ENCODE results near the gene SYVN1. TPM values are rescaled to one million over a fixed set of nuclear protein-coding genes. Genes with fewer than 3 reads are reported as not detected.
A peak's percentile ranks its signal among the peaks of the same experiment; 100 is the strongest.

Gene SYVN1
- total RNA-seq, 2 donors from 2014 or later: 80.6 to 81.1 TPM

DNA sequence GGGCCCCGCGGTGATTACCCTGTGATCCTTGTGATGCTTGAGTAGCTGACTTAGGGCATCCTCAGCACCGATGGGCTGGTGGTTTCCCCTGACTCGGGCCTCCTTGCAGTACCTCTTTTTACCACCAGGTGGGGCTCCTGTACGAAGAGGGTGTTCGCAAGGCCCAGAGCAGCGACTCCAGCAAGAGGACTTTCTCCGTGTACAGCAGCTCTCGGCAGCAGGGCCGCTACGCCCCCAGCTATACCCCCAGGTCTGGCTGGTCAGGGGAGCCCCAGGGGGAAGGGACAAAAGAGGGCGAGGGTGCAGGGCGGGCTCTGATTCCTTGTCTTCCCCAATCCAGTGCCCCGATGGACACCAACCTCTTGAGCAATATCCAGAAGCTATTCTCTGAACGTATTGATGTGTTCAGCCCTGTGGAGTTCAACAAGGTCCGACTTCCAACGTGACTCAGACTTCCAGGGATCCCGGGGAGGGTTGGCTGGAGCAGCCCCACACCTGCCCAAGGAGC, 23.9 kb downstream of the SYVN1 start:
- DNase-seq (peak; percentile 85 to 100 (median 86)), ATAC-seq (peak; percentile 69)
- no peaks in the 10 kb centered on the region for H3K27me3 Mint-ChIP-seq
- H3K9me3 ChIP-seq (ENCODE audit: control insufficient read depth, low read length, poor library complexity, severe bottlenecking): no peaks in the 10 kb centered on the region
- peak overlapping the region; percentile 97 for H3K27ac Mint-ChIP-seq
- H3K36me3 Mint-ChIP-seq (ENCODE audit: low read depth): peaks cover 3% of the 10 kb centered on the region
- peak overlapping the region; percentile 68 for H3K4me3 Mint-ChIP-seq
- peaks cover 24% of the 10 kb centered on the region for H3K4me1 Mint-ChIP-seq

DNA sequence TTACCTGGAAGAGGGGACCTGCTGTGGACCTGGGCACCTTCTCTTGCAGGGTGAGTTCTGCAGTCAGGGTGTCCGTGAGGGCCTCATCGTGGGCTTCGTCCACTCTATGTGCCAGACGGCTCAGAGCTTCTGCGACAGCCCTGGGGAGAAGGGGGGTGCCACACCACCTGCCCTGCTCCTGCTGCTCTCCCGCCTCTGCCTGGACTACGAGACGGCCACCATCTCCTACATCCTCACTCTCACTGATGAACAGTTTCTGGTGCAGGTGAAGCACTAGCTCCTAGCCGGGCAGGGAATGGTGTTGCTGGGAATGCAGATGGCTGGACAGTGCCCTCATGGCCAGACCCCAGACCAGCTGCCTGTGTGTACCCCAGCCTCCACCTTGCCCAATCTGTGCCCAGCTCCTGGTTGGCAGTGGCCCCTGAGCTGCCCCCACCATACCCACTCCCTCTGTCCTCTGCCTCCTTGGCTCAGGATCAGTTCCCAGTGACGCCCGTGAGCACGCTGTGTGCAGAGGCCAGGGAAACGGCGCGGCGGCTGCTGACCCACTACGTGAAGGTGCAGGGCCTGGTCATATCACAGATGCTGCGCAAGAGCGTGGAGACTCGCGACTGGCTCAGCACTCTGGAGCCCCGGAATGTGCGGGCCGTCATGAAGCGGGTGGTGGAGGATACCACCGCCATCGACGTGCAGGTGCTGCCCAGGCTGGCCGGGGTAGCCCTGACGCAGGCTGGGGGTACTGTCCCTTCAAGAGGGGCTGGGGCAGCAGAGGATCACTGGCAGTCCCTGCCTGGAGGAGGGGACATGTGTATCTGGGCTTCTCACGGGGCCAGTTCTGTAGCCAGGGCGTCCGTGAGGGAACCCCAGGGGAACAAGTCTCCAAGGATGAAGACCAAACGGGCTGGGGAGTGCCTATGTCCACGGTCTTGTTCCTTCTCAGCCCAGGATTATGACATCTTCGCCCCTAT, 24.8 kb downstream of the SYVN1 start:
- peak overlapping the region; percentile 47 for H3K4me3 Mint-ChIP-seq
- peak overlapping the region; percentile 97 for H3K27ac Mint-ChIP-seq
- peaks cover 3% of the 10 kb centered on the region for H3K36me3 Mint-ChIP-seq (ENCODE audit: low read depth)
- ATAC-seq (no peak), DNase-seq (no peak)
- no peaks in the 10 kb centered on the region for H3K9me3 ChIP-seq (ENCODE audit: control insufficient read depth, low read length, poor library complexity, severe bottlenecking)
- peaks cover 27% of the 10 kb centered on the region for H3K4me1 Mint-ChIP-seq
- no peaks in the 10 kb centered on the region for H3K27me3 Mint-ChIP-seq

DNA sequence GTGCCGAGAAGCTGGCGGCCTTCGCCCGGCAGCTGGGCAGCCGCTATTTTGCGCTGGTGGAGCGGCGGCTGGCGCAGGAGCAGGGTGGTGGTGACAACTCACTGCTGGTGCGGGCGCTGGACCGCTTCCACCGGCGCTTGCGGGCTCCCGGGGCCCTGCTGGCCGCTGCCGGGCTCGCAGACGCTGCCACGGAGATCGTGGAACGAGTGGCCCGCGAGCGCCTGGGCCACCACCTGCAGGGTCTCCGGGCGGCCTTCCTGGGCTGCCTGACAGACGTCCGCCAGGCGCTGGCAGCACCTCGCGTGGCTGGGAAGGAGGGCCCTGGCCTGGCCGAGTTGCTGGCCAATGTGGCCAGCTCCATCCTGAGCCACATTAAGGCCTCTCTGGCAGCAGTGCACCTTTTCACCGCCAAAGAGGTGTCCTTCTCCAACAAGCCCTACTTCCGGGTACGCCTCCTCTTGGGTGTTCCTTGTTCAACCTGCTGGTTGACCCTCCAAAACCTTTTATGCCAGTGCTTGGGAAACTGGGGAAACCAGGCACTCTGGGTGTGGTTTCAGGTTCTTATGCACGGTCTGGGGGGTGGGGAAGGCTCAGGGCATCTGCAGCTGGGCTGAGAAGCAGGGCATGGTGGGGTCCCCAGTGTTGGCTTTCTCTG, 25.7 kb downstream of the SYVN1 start:
- ATAC-seq: no peak
- H3K4me1 Mint-ChIP-seq: peaks cover 28% of the 10 kb centered on the region

DNA sequence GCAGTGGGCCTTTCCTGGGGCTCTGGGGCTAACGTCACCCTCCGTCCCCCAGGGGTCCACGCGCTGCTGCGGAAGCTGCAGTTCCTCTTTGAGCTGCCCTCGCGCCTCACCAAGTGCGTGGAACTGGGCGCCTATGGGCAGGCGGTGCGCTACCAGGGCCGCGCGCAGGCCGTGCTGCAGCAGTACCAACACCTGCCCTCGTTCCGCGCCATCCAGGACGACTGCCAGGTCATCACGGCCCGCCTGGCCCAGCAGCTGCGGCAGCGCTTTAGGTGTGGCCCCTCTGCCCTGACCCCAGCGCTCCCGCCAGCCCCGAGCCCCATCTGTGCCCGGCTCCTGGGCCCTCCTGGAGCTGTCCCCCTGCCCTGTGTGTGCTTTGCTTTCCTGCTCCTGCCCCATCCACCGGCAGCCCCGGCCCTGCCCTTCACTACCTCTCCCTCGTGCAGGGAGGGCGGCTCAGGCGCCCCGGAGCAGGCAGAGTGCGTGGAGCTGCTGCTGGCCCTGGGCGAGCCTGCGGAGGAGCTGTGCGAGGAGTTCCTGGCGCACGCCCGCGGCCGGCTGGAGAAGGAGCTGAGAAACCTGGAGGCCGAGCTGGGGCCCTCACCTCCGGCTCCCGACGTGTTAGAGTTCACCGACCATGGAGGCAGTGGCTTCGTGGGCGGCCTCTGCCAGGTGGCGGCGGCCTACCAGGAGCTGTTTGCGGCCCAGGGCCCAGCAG, 26.4 kb downstream of the SYVN1 start:
- H3K4me3 Mint-ChIP-seq: no peak overlapping the region
- H3K9me3 ChIP-seq (ENCODE audit: control insufficient read depth, low read length, poor library complexity, severe bottlenecking): no peaks in the 10 kb centered on the region
- DNase-seq (no peak), ATAC-seq (no peak)
- no peaks in the 10 kb centered on the region for H3K27me3 Mint-ChIP-seq
- peaks cover 3% of the 10 kb centered on the region for H3K36me3 Mint-ChIP-seq (ENCODE audit: low read depth)
- H3K27ac Mint-ChIP-seq: no peak overlapping the region
- peaks cover 27% of the 10 kb centered on the region for H3K4me1 Mint-ChIP-seq

More for the DNA sequence above, 25.7 kb downstream of the SYVN1 start:
- no peak for DNase-seq
- no peaks in the 10 kb centered on the region for H3K9me3 ChIP-seq (ENCODE audit: control insufficient read depth, low read length, poor library complexity, severe bottlenecking)
- Mint-ChIP-seq H3K27me3 (no peaks in the 10 kb centered on the region), H3K27ac (no peak overlapping the region), H3K36me3 (ENCODE audit: low read depth) (peaks cover 3% of the 10 kb centered on the region), H3K4me3 (no peak overlapping the region)

DNA sequence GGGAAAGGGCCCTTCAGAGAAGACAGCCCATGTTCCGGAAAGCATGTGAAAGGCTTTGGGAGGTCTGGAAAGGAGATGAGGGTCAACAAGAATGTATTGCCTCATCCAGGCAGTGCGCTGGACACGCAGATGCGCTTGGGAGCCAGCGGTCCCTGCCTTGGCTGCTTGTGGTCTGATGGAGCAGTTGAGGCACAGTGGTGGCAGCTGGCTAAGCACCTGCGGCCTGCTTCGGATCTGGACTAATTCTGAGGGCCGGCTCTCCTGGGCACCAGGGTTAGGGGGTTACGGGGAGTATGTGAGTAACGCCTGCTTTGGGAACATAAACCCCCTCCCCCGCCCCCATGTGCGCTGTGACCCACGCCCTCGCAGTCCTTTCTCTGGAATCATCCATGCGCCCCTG, 27.2 kb downstream of the SYVN1 start:
- H3K4me1 Mint-ChIP-seq: peaks cover 25% of the 10 kb centered on the region
- ATAC-seq (no peak), DNase-seq (no peak)
- H3K4me3 Mint-ChIP-seq: no peak overlapping the region
- H3K9me3 ChIP-seq (ENCODE audit: control insufficient read depth, low read length, poor library complexity, severe bottlenecking): no peaks in the 10 kb centered on the region
- no peaks in the 10 kb centered on the region for H3K27me3 Mint-ChIP-seq
- no peak overlapping the region for H3K27ac Mint-ChIP-seq
- peaks cover 3% of the 10 kb centered on the region for H3K36me3 Mint-ChIP-seq (ENCODE audit: low read depth)

DNA sequence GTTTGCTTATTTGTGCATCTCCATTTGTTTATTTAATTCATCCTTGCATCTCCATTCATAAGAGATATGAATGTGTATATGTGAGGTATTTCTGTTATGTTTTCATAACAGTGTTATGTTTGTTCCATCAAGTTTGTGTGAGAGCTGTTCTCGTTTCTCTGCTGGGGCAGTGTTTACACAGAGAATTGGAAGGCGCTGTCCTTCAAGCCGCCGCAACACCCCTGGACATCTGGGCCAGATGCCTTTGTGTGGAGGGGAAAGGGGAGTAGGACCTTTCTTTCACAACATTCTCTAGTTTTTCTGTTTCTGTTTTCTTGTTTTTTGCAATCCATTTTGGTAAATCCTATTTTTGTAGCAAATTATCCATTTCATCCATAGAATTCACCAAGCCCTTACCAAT, 29.7 kb downstream of the SYVN1 start:
- H3K4me1 Mint-ChIP-seq: peaks cover 15% of the 10 kb centered on the region
- H3K36me3 Mint-ChIP-seq (ENCODE audit: low read depth): peaks cover 3% of the 10 kb centered on the region
- peak overlapping the region; percentile 49 for H3K27ac Mint-ChIP-seq
- ATAC-seq (no peak), DNase-seq (no peak)
- no peaks in the 10 kb centered on the region for H3K9me3 ChIP-seq (ENCODE audit: control insufficient read depth, low read length, poor library complexity, severe bottlenecking)
- no peaks in the 10 kb centered on the region for H3K27me3 Mint-ChIP-seq
- no peak overlapping the region for H3K4me3 Mint-ChIP-seq

DNA sequence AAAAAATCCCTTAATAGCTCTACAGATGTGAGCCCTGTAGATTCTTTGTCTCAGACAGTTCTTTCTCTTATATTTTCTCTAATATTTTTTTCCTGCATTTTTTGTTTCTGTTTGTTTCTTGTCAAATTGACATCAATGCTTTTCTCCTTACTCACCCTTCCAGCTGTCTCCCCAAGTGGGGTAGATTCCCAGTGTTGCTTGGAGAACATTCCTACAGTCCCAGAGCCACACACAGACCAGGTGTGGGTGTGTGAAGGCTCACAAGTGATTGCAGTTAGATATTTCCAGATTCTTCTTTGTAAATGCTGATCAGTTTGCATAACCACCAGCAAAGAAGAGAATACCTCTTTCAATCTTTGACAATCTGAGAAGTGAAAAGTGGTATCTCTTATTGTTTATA, 30.8 kb downstream of the SYVN1 start:
- no peaks in the 10 kb centered on the region for H3K27me3 Mint-ChIP-seq
- peak overlapping the region; percentile 54 for H3K27ac Mint-ChIP-seq
- H3K4me3 Mint-ChIP-seq: no peak overlapping the region
- DNase-seq (no peak), ATAC-seq (no peak)
- H3K9me3 ChIP-seq (ENCODE audit: control insufficient read depth, low read length, poor library complexity, severe bottlenecking): no peaks in the 10 kb centered on the region
- H3K4me1 Mint-ChIP-seq: peaks cover 18% of the 10 kb centered on the region
- peaks cover 3% of the 10 kb centered on the region for H3K36me3 Mint-ChIP-seq (ENCODE audit: low read depth)

DNA sequence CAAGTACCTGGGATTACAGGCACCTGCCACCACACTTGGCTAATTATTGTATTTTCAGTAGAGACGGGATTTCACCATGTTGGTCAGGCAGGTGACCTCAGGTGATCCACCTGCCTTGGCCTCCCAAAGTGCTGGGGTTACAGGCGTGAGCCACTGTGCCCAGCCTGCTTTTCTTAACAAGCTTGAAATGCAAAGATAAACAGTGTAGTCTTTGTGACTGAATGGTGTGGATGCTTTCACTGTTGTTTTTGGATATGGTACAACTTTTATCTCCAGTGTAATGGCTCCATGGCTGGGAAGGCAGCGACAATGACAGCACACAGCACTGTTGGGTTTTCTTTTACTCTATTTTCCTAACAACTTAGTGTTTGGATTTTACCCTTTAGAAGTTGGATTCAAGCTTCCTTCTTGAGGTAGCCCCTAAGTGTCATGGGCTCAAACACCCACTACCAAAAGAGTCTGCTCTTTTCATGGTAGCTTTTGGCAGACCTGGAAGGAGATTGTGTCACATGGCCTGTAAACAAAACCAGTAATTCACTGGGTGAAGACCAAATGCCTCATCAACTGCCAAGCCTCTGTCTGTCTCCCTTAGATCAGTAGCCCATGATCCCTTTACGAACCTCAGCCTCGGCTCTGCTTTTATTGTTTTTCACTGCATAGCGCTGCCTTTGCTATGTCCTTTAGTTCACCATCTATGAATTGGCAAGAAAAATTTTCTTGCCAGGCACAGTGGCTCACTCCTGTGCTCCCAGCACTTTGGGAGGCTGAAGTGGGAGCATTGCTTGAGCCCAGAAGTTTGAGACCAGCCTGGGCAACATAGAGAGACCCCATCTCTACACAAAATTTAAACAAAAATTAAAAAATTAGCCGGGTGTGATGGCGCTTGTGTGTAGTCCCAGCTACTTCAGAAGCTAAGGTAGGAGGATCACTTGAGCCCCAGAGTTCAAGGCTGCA, 31.9 kb downstream of the SYVN1 start:
- DNase-seq (no peak), ATAC-seq (no peak)
- H3K4me1 Mint-ChIP-seq: peaks cover 18% of the 10 kb centered on the region
- peaks cover 3% of the 10 kb centered on the region for H3K36me3 Mint-ChIP-seq (ENCODE audit: low read depth)
- H3K4me3 Mint-ChIP-seq: no peak overlapping the region
- no peaks in the 10 kb centered on the region for H3K27me3 Mint-ChIP-seq
- no peaks in the 10 kb centered on the region for H3K9me3 ChIP-seq (ENCODE audit: control insufficient read depth, low read length, poor library complexity, severe bottlenecking)
- no peak overlapping the region for H3K27ac Mint-ChIP-seq

DNA sequence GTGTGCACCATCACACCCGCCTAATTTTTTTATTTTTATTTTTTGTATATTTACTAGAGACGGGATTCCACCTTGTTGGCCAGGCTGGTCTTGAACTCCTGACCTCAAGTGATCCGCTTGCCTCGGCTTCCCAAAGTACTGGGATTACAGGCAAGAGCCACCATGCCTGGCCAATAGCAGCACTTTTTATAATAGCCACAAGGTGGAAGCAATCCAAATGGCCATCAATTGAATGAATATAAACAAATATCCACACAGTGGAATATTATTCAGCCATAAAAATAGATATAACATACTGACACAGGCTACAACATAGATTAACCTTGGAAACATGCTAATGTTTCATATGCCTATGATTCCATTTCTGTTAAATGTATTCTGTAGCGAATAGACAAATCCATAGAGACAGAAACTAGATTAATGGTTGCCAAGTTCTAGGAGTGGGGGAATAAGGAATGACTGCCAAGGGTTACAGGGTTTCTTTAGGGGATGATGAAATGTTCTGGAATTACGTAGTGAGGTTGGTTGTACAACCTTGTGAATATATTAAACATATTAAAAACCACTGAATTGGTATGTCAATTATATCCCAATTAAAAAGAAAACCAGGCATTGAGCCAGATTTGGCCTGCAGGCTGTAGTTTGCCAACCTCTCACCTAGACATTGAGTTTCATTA, 33.5 kb downstream of the SYVN1 start:
- no peak for ATAC-seq
- Mint-ChIP-seq H3K36me3 (ENCODE audit: low read depth) (no peaks in the 10 kb centered on the region), H3K4me3 (no peak overlapping the region), H3K27me3 (no peaks in the 10 kb centered on the region), H3K27ac (no peak overlapping the region), H3K4me1 (peaks cover 17% of the 10 kb centered on the region)
- no peaks in the 10 kb centered on the region for H3K9me3 ChIP-seq (ENCODE audit: control insufficient read depth, low read length, poor library complexity, severe bottlenecking)
- DNase-seq: no peak

DNA sequence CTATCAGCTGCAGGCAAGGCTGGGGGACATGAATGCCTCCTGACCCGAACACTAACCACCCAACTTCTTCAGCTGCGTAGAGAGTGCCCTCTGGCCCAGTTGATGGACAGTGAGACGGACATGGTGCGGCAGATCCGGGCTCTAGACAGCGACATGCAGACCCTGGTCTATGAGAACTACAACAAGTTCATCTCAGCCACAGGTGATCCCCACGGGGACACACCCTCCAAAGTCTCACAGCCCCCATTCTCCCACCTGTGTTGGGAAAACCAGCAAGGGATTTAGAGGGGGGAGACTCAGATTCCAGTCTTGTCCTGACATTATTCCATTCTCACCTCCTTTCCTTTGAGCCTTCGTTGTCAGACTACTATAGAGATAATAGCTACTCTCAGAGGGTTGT, 37.4 kb downstream of the SYVN1 start:
- DNase-seq: no peak
- Mint-ChIP-seq H3K27ac (peak overlapping the region; percentile 77), H3K27me3 (no peaks in the 10 kb centered on the region), H3K4me3 (peak overlapping the region; percentile 89), H3K4me1 (peaks cover 7% of the 10 kb centered on the region), H3K36me3 (ENCODE audit: low read depth) (no peaks in the 10 kb centered on the region)
- H3K9me3 ChIP-seq (ENCODE audit: control insufficient read depth, low read length, poor library complexity, severe bottlenecking): no peaks in the 10 kb centered on the region
- no peak for ATAC-seq

DNA sequence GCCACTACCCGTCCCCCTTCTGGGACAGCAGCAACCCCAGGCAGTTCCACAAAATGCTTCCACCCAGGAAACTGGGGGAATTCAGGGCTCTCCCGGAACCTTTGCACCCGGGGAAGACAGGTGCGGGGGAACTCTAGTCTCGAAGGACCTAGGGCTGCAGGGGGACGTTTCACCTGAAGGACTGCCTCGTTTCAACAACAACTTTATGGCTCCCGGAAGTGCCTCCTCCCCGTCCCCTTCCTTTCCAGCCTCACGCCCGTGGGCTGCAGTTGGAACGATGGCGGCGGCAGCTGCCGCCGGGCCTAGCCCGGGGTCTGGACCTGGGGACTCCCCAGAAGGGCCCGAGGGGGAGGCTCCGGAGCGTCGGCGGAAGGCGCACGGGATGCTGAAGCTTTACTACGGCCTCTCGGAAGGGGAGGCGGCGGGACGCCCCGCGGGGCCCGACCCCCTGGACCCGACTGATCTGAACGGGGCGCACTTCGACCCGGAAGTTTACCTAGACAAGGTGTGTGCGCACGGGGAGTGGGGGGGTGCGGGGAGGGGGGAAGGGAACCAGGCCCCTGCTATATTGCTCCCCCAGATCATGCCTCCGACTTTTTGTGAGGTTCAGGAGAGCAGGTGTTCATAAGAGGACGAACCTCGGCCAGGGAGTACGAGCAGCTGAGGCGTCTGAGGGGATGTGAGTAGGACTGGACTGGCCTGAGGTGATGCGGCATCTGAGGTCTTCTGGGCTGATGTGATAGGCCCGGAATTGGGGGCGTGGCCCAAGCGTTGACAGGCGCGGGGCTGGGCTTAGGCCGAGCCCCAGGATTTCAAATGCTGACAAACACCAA, 38.1 kb downstream of the SYVN1 start, which contains the start of gene VPS51:
TSS of gene VPS51 (plus strand) at position 241 of the 833 bp plus-strand sequence. CDS start at position 278, 37 bp downstream.
- no peaks in the 10 kb centered on the region for H3K27me3 Mint-ChIP-seq
- H3K9me3 ChIP-seq (ENCODE audit: control insufficient read depth, low read length, poor library complexity, severe bottlenecking): no peaks in the 10 kb centered on the region
- H3K4me3 Mint-ChIP-seq: peak within 1 kb of the TSS; percentile 89
- no peaks in the 10 kb centered on the region for H3K36me3 Mint-ChIP-seq (ENCODE audit: low read depth)
- ATAC-seq: peak; percentile 91
- DNase-seq: peak; percentile 65 to 74 (median 70)
- H3K27ac Mint-ChIP-seq: peak within 1 kb of the TSS; percentile 77
- H3K4me1 Mint-ChIP-seq: peaks cover 7% of the 10 kb centered on the region
